ENCODE results near the gene BIN2. TPM values are rescaled to one million over a fixed set of nuclear protein-coding genes. Genes with fewer than 3 reads are reported as not detected.

BIN2 gene
- total and polyA plus RNA-seq, 2 experiments from 2014 or later: not detected

GRCh38 chr12:51270951-51271518 is 52.9 kb downstream of the BIN2 start:
- Histone ChIP-seq H3K27me3 (replicated peaks; ENCODE audit: insufficient read depth) (no peaks in the 10 kb centered on the region), H2AFZ (peak overlapping the region; percentile 89), H3K9me2 (ENCODE audit: insufficient read depth) (no peaks in the 10 kb centered on the region), H4K20me1 (ENCODE audit: insufficient read depth) (no peaks in the 10 kb centered on the region), H3F3A (ENCODE audit: insufficient read depth) (peaks cover 4% of the 10 kb centered on the region; the same call in 1 of the 2 replicates), H3K79me2 (ENCODE audit: insufficient read depth) (peaks cover 32% of the 10 kb centered on the region), H3K4me2 (ENCODE audit: unreplicated experiment) (peak overlapping the region; percentile 92), H3K36me3 (ENCODE audit: low read depth) (no peaks in the 10 kb centered on the region), H3K4me3 (peak overlapping the region; percentile 78), H3K27ac (peak overlapping the region; percentile 78), H3K4me1 (ENCODE audit: insufficient read depth) (peaks cover 14% of the 10 kb centered on the region), H3K9me3 (ENCODE audit: low read depth) (no peaks in the 10 kb centered on the region), H3K9ac (peak overlapping the region; percentile 82)
- WGBS, 2 experiments (ENCODE audit: low coverage in 1 of 2, low lambda C conversion rate in 2 of 2, missing lambda C conversion rate in 2 of 2): 24 to 26% methylated on average over 9 of the region's 9 CpGs
- DNase-seq: peak; percentile 92
- TF ChIP-seq EZH2phosphoT487 (IDR thresholded peaks at IDR 0.05; ENCODE audit: insufficient read depth, low read depth): no peak
- TF ChIP-seq EZH2 (IDR thresholded peaks at IDR 0.05; ENCODE audit: insufficient read depth, poor library complexity, severe bottlenecking): no peak
- in situ Hi-C loops (cut with MboI): no loop called here

- Histone ChIP-seq H4K20me1 (ENCODE audit: insufficient read depth) (no peaks in the 10 kb centered on the region), H3K36me3 (ENCODE audit: low read depth) (no peaks in the 10 kb centered on the region), H3K4me3 (peak within 1 kb of the TSS; percentile 78), H3K4me2 (ENCODE audit: unreplicated experiment) (peak within 1 kb of the TSS; percentile 92), H3K9me2 (ENCODE audit: insufficient read depth) (no peaks in the 10 kb centered on the region), H3K9me3 (ENCODE audit: low read depth) (no peaks in the 10 kb centered on the region), H3K79me2 (ENCODE audit: insufficient read depth) (peaks cover 39% of the 10 kb centered on the region), H3K9ac (peak within 1 kb of the TSS; percentile 82), H2AFZ (peak within 1 kb of the TSS; percentile 89), H3K27me3 (replicated peaks; ENCODE audit: insufficient read depth) (no peaks in the 10 kb centered on the region), H3K27ac (peak within 1 kb of the TSS; percentile 78), H3K4me1 (ENCODE audit: insufficient read depth) (peaks cover 14% of the 10 kb centered on the region), H3F3A (ENCODE audit: insufficient read depth) (peaks cover 4% of the 10 kb centered on the region; the same call in 1 of the 2 replicates)
- in situ Hi-C loops (cut with MboI): no loop called here
- peak; percentile 66 for DNase-seq
- WGBS, 2 experiments (ENCODE audit: low coverage in 1 of 2, low lambda C conversion rate in 2 of 2, missing lambda C conversion rate in 2 of 2): 1 to 3% methylated on average over 52 to 68 of the region's 83 CpGs
- TF ChIP-seq EZH2 (IDR thresholded peaks at IDR 0.05; ENCODE audit: insufficient read depth, poor library complexity, severe bottlenecking): no peak
Observed at GRCh38 chr12:51270067-51270950, 53.7 kb downstream of the BIN2 start, which contains the start of gene SMAGP. TSS of gene SMAGP (minus strand) at chr12:51270415. CDS start at chr12:51269278, 1,137 bp downstream.

- peak; percentile 63 for DNase-seq
- TF ChIP-seq EZH2 (IDR thresholded peaks at IDR 0.05; ENCODE audit: insufficient read depth, poor library complexity, severe bottlenecking) (no peak), EZH2phosphoT487 (IDR thresholded peaks at IDR 0.05; ENCODE audit: insufficient read depth, low read depth) (no peak)
- H2AFZ ChIP-seq: peak overlapping the region; percentile 77
- H3K27me3 ChIP-seq (replicated peaks; ENCODE audit: insufficient read depth): no peaks in the 10 kb centered on the region
- no peaks in the 10 kb centered on the region for H3K36me3 ChIP-seq (ENCODE audit: low read depth)
- H3K79me2 ChIP-seq (ENCODE audit: insufficient read depth): peaks cover 48% of the 10 kb centered on the region
- no peaks in the 10 kb centered on the region for H3K9me3 ChIP-seq (ENCODE audit: low read depth)
- H3K4me3 ChIP-seq: peak overlapping the region; percentile 78
- 31 to 33% methylated on average over 18 to 27 of the region's 59 CpGs for WGBS, 2 experiments (ENCODE audit: low coverage in 1 of 2, low lambda C conversion rate in 2 of 2, missing lambda C conversion rate in 2 of 2)
- in situ Hi-C loops (cut with MboI): loop anchor here (10.0 kb wide), 1 partner anchor 75 kb away; the partner anchor contains the start of gene CELA1
- no peaks in the 10 kb centered on the region for H4K20me1 ChIP-seq (ENCODE audit: insufficient read depth)
- H3K9ac ChIP-seq: peak overlapping the region; percentile 82
- H3K27ac ChIP-seq: no peak overlapping the region
- peak overlapping the region; percentile 80 for H3K4me2 ChIP-seq (ENCODE audit: unreplicated experiment)
- H3F3A ChIP-seq (ENCODE audit: insufficient read depth): peaks cover 4% of the 10 kb centered on the region; the same call in 1 of the 2 replicates
- no peaks in the 10 kb centered on the region for H3K9me2 ChIP-seq (ENCODE audit: insufficient read depth)
- peaks cover 14% of the 10 kb centered on the region for H3K4me1 ChIP-seq (ENCODE audit: insufficient read depth)
Observed at GRCh38 chr12:51269174-51270066, 54.6 kb downstream of the BIN2 start.

DNA sequence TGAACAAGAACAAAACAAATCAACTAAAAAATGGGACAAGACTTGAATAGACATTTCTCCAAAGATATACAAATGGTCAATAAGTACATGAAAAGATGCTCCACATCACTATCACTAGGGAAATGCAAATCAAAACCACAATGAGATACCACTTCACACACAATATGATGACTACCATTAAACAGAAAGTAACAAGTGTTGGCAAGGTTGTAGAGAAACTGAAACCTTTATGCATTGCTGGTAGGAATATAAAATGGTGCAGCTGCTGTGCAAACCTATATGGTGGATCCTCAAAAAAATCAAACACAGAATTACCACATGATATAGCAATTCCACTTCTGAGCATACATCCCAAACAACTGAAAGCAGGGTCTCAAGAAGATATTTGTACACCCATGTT is 59.0 kb downstream of the BIN2 start:
- H3K27me3 ChIP-seq (replicated peaks; ENCODE audit: insufficient read depth): no peaks in the 10 kb centered on the region
- no peak for DNase-seq
- H3K36me3 ChIP-seq (ENCODE audit: low read depth): no peaks in the 10 kb centered on the region
- peaks cover 72% of the 10 kb centered on the region for H3K79me2 ChIP-seq (ENCODE audit: insufficient read depth)
- peaks cover 12% of the 10 kb centered on the region; the same call in 1 of the 2 replicates for H3K4me1 ChIP-seq (ENCODE audit: insufficient read depth)
- TF ChIP-seq EZH2 (IDR thresholded peaks at IDR 0.05; ENCODE audit: insufficient read depth, poor library complexity, severe bottlenecking) (no peak), EZH2phosphoT487 (IDR thresholded peaks at IDR 0.05; ENCODE audit: insufficient read depth, low read depth) (no peak)
- in situ Hi-C loops (cut with MboI): loop anchor here (10.0 kb wide), 1 partner anchor 80 kb away; the partner anchor contains the start of gene CELA1
- no peak overlapping the region for H3K9ac ChIP-seq
- H3K4me2 ChIP-seq (ENCODE audit: unreplicated experiment): no peak overlapping the region
- H3K9me3 ChIP-seq (ENCODE audit: low read depth): no peaks in the 10 kb centered on the region
- no peak overlapping the region for H2AFZ ChIP-seq
- no peaks in the 10 kb centered on the region for H3F3A ChIP-seq (ENCODE audit: insufficient read depth)
- no peak overlapping the region for H3K4me3 ChIP-seq
- H4K20me1 ChIP-seq (ENCODE audit: insufficient read depth): no peaks in the 10 kb centered on the region
- H3K9me2 ChIP-seq (ENCODE audit: insufficient read depth): no peaks in the 10 kb centered on the region
- no peak overlapping the region for H3K27ac ChIP-seq
